ENCODE measurements around the gene CRIP1. TPM values are rescaled to one million over a fixed set of nuclear protein-coding genes. Genes with fewer than 3 reads are reported as not detected.

Gene CRIP1
- total RNA-seq, 1 experiment from 2014 or later = 6.9 TPM

DNA sequence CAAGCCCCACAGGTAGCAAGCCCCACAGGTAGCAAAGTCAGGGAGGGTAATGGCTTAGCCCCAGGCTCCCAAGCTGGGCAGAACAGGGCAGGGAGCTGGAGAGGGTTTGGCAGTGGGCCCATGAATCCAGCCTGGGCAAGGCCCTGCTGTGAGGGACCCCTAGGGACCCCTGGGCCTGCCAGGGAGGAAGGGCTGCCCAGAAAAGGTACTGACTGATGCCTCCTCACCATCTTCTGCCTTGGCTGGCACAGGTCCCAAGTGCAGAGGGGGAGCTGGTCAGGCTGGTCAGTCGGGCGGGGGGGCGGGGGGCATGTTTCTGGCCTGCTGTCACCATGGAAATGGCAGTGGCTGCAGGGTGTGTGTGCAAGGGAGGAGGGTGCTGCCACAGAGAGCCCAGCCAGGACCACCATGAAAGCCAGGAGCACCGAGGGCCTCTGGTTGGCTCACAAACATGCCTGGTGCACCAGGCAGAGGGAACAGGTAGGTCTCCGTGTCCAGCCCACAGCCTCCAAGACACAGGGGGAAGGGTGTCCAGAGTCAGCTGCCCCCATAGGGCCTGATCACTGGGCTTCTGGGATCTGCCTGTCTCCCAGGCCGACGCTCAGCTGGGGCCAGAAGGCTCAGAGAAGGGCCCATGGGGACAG is 13.5 kb upstream of the CRIP1 start:
- peak overlapping the region; percentile 52; the same call in 1 of the 2 replicates for H3K14ac ChIP-seq (ENCODE audit: insufficient read depth, low read length)
- Mint-ChIP-seq H3K4me3 (no peak overlapping the region; a peak in 2 of 5 replicates), H3K27ac (no peak overlapping the region), H3K9me3 (peaks cover 0 to 3% of the 10 kb centered on the region in 2 experiments; a peak in 1 of 5 replicates), H3K27me3 (ENCODE audit: low read depth) (peaks cover 28% of the 10 kb centered on the region), H3K36me3 (ENCODE audit: insufficient read depth in 1 of 3, low read depth in 3 of 3) (peaks cover 0 to 2% (median 0%) of the 10 kb centered on the region in 3 experiments; a peak in 1 of 7 replicates), H3K4me1 (peaks cover 0 to 14% of the 10 kb centered on the region in 2 experiments; a peak in 2 of 4 replicates)
- H3K23ac ChIP-seq (ENCODE audit: insufficient read length, low read depth, low read length) = no peak overlapping the region
- no peak overlapping the region for H3K4ac ChIP-seq (ENCODE audit: low read depth, low read length)
- H3K9ac ChIP-seq (ENCODE audit: extremely low read depth, insufficient read length, low read length) = no peak overlapping the region
- WGBS (ENCODE audit: extremely low coverage, insufficient read length, low lambda C conversion rate) = no CpG with 5 or more reads among the region's 7 CpGs
- TF ChIP-seq, protein P1, sequence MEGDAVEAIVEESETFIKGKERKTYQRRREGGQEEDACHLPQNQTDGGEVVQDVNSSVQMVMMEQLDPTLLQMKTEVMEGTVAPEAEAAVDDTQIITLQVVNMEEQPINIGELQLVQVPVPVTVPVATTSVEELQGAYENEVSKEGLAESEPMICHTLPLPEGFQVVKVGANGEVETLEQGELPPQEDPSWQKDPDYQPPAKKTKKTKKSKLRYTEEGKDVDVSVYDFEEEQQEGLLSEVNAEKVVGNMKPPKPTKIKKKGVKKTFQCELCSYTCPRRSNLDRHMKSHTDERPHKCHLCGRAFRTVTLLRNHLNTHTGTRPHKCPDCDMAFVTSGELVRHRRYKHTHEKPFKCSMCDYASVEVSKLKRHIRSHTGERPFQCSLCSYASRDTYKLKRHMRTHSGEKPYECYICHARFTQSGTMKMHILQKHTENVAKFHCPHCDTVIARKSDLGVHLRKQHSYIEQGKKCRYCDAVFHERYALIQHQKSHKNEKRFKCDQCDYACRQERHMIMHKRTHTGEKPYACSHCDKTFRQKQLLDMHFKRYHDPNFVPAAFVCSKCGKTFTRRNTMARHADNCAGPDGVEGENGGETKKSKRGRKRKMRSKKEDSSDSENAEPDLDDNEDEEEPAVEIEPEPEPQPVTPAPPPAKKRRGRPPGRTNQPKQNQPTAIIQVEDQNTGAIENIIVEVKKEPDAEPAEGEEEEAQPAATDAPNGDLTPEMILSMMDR (conservative IDR thresholded peaks at IDR 0.05) = no peak
- H2BK12ac ChIP-seq (ENCODE audit: insufficient read length, low read depth, low read length) = no peak overlapping the region
- no peak overlapping the region for H3K27ac ChIP-seq (ENCODE audit: insufficient read length, low read depth, low read length)
- no peaks in the 10 kb centered on the region for H4K20me1 ChIP-seq (ENCODE audit: control insufficient read depth, insufficient read depth, insufficient read length)
- H3T11ph ChIP-seq (ENCODE audit: low read length) = no peak overlapping the region
- peaks cover 15% of the 10 kb centered on the region; the same call in 1 of the 2 replicates for H3K27me3 ChIP-seq (ENCODE audit: insufficient read depth, low read length)
- H3K4me2 ChIP-seq (ENCODE audit: insufficient read depth, insufficient read length, low read length) = no peak overlapping the region
- no peak overlapping the region for H2BK120ac ChIP-seq (ENCODE audit: low read depth, low read length, poor library complexity, severe bottlenecking)
- no peak overlapping the region for H2BK15ac ChIP-seq (ENCODE audit: low read depth, low read length)
- no peak overlapping the region for H2AK5ac ChIP-seq (ENCODE audit: insufficient read length, low read length)
- no peak for DNase-seq
- H3K23me2 ChIP-seq (ENCODE audit: insufficient read length, low read depth, low read length, poor library complexity, severe bottlenecking) = peaks cover 8% of the 10 kb centered on the region
- H4K91ac ChIP-seq (ENCODE audit: insufficient read length, low read depth, low read length) = no peak overlapping the region
- H3K56ac ChIP-seq (ENCODE audit: insufficient read length, low read depth, low read length) = no peak overlapping the region
- H2BK20ac ChIP-seq (ENCODE audit: low read depth, low read length, poor library complexity, severe bottlenecking) = no peak overlapping the region
- no peak overlapping the region for H2AFZ ChIP-seq (ENCODE audit: low read length)
- no peaks in the 10 kb centered on the region; the same call in 1 of the 2 replicates for H3K4me1 ChIP-seq (ENCODE audit: insufficient read depth, low read length)
- H3K79me1 ChIP-seq (ENCODE audit: insufficient read depth, low read depth, low read length, poor library complexity, severe bottlenecking) = no peaks in the 10 kb centered on the region
- H2BK5ac ChIP-seq (ENCODE audit: insufficient read length, low read length) = no peak overlapping the region
- no peaks in the 10 kb centered on the region for H3K9me3 ChIP-seq (ENCODE audit: control insufficient read depth, low read depth, low read length)
- H4K5ac ChIP-seq (ENCODE audit: insufficient read length, low read depth, low read length) = no peak overlapping the region
- H4K8ac ChIP-seq (replicated peaks; ENCODE audit: insufficient read length, low read depth, low read length) = no peak overlapping the region
- no peaks in the 10 kb centered on the region for H3K79me2 ChIP-seq (ENCODE audit: insufficient read depth, low read length)
- H3K18ac ChIP-seq (ENCODE audit: insufficient read length, low read depth, low read length) = no peak overlapping the region
